Measurements from ENCODE around the gene CACNB1. TPM values are rescaled to one million over a fixed set of nuclear protein-coding genes. Genes with fewer than 3 reads are reported as not detected.

CACNB1 gene
- total RNA-seq, 4 donors from 2014 or later = 10.1 to 21.7 (median 11.6) TPM

- DNase-seq = no peak
- H3K36me3 ChIP-seq = no peaks in the 10 kb centered on the region
- TF ChIP-seq POLR2AphosphoS5 (IDR thresholded peaks at IDR 0.05) (no peak), POLR2A (IDR thresholded peaks at IDR 0.05) (no peak), CTCF (IDR thresholded peaks at IDR 0.05) (no peak), EP300 (IDR thresholded peaks at IDR 0.05; ENCODE audit: low read depth) (no peak)
- no peaks in the 10 kb centered on the region for H3K27me3 ChIP-seq
- H3K4me3 ChIP-seq = no peak overlapping the region
- intact Hi-C loops (cut with DNase I; ENCODE audit: low total_unique reads) = no loop called here
- WGBS, 2 donors (ENCODE audit: low coverage in 1 of 2) = 64 to 83% methylated on average over 4 to 5 of the region's 5 CpGs
- peaks cover 0 to 11% (median 3%) of the 10 kb centered on the region in 4 donors for H3K4me1 ChIP-seq
- in situ Hi-C loops (cut with MboI; ENCODE audit: low pct_ligation_motif_present in 1 of 4, low pct_unique_long_range_greater_than_20kb in 1 of 4, low sequenced_read_pairs in 3 of 4) = loop anchor here in 2 of 4 donors (10.0 to 25.0 kb wide), 3 partner anchors 62 to 311 kb away; partner anchors contain the start of genes LASP1 (in 1 of the 2) and RPL23 (in 1 of the 2)
- peaks cover 0 to 3% of the 10 kb centered on the region in 2 donors for H3K9me3 ChIP-seq
- no peak overlapping the region for H3K27ac ChIP-seq
Measured at GRCh38 chr17:39173080-39173479, 24.4 kb downstream of the CACNB1 start.

DNA sequence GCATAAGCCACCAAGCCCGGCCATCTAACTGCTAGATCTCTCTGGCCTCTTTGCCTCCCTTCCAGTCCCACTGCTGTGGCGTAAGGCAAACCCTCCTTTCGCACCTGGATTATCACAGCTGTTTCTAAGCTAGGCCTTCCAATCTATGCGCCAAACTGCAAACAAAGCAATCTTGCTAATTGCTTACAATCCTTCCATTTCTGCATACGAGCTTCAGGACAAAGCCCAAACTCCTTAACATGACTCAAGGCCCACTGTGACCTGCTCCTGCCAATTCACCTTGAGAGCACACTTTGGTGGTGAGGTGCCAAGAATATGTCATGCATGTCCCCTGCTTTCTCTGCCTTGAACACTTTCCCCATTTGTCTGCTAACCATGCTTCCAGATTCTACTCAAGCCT is 25.5 kb downstream of the CACNB1 start:
- Histone ChIP-seq H3K27me3 (no peaks in the 10 kb centered on the region), H3K4me1 (peaks cover 0 to 9% (median 3%) of the 10 kb centered on the region in 4 donors), H3K9me3 (peaks cover 0 to 3% of the 10 kb centered on the region in 2 donors), H3K36me3 (no peaks in the 10 kb centered on the region), H3K4me3 (no peak overlapping the region), H3K27ac (no peak overlapping the region)
- TF ChIP-seq CTCF (IDR thresholded peaks at IDR 0.05) (no peak), POLR2AphosphoS5 (IDR thresholded peaks at IDR 0.05) (no peak), EP300 (IDR thresholded peaks at IDR 0.05; ENCODE audit: low read depth) (no peak), POLR2A (IDR thresholded peaks at IDR 0.05) (no peak)
- 82% methylated on average over 5 of the region's 5 CpGs; no CpG with 5 or more reads in 1 of the 2 donors for WGBS, 2 donors (ENCODE audit: low coverage in 1 of 2)
- DNase-seq = no peak
- in situ Hi-C loops (cut with MboI; ENCODE audit: low pct_ligation_motif_present in 1 of 4, low pct_unique_long_range_greater_than_20kb in 1 of 4, low sequenced_read_pairs in 3 of 4) = loop anchor here in 2 of 4 donors (10.0 to 25.0 kb wide), 3 partner anchors 63 to 310 kb away; partner anchors contain the start of genes LASP1 (in 1 of the 2) and RPL23 (in 1 of the 2)
- intact Hi-C loops (cut with DNase I; ENCODE audit: low total_unique reads) = no loop called here

GRCh38 chr17:39170558-39170957 is 26.9 kb downstream of the CACNB1 start:
- Histone ChIP-seq H3K27ac (no peak overlapping the region), H3K27me3 (peaks cover 2% of the 10 kb centered on the region), H3K4me1 (peaks cover 2 to 19% (median 4%) of the 10 kb centered on the region in 4 donors), H3K4me3 (no peak overlapping the region), H3K9me3 (peaks cover 0 to 3% of the 10 kb centered on the region in 2 donors), H3K36me3 (no peaks in the 10 kb centered on the region)
- in situ Hi-C loops (cut with MboI; ENCODE audit: low pct_ligation_motif_present in 1 of 4, low pct_unique_long_range_greater_than_20kb in 1 of 4, low sequenced_read_pairs in 3 of 4) = loop anchor here in 2 of 4 donors (10.0 to 25.0 kb wide), 3 partner anchors 64 to 308 kb away; partner anchors contain the start of genes LASP1 (in 1 of the 2) and RPL23 (in 1 of the 2)
- no peak for DNase-seq
- no peak for TF ChIP-seq EP300 (IDR thresholded peaks at IDR 0.05; ENCODE audit: low read depth)
- TF ChIP-seq CTCF (IDR thresholded peaks at IDR 0.05) = no peak
- no peak for TF ChIP-seq POLR2AphosphoS5 (IDR thresholded peaks at IDR 0.05)
- no peak for TF ChIP-seq POLR2A (IDR thresholded peaks at IDR 0.05)
- WGBS, 2 donors (ENCODE audit: low coverage in 1 of 2) = 61% methylated on average over 6 of the region's 6 CpGs; no CpG with 5 or more reads in 1 of the 2 donors
- intact Hi-C loops (cut with DNase I; ENCODE audit: low total_unique reads) = no loop called here

GRCh38 chr17:39170109-39170508 is 27.4 kb downstream of the CACNB1 start:
- 46% methylated on average over 4 of the region's 4 CpGs; no CpG with 5 or more reads in 1 of the 2 donors for WGBS, 2 donors (ENCODE audit: low coverage in 1 of 2)
- in situ Hi-C loops (cut with MboI; ENCODE audit: low pct_ligation_motif_present in 1 of 4, low pct_unique_long_range_greater_than_20kb in 1 of 4, low sequenced_read_pairs in 3 of 4) = loop anchor here in 2 of 4 donors (10.0 to 25.0 kb wide), 3 partner anchors 65 to 308 kb away; partner anchors contain the start of genes LASP1 (in 1 of the 2) and RPL23 (in 1 of the 2)
- DNase-seq = no peak

More at GRCh38 chr17:39170109-39170508, 27.4 kb downstream of the CACNB1 start:
- no peak overlapping the region for H3K27ac ChIP-seq
- TF ChIP-seq POLR2A (IDR thresholded peaks at IDR 0.05) (no peak), CTCF (IDR thresholded peaks at IDR 0.05) (no peak), POLR2AphosphoS5 (IDR thresholded peaks at IDR 0.05) (no peak), EP300 (IDR thresholded peaks at IDR 0.05; ENCODE audit: low read depth) (no peak)
- peaks cover 3 to 23% (median 8%) of the 10 kb centered on the region in 4 donors for H3K4me1 ChIP-seq
- no peak overlapping the region for H3K4me3 ChIP-seq
- H3K36me3 ChIP-seq = no peaks in the 10 kb centered on the region
- peaks cover 0 to 3% of the 10 kb centered on the region in 2 donors for H3K9me3 ChIP-seq
- peaks cover 7% of the 10 kb centered on the region for H3K27me3 ChIP-seq
- intact Hi-C loops (cut with DNase I; ENCODE audit: low total_unique reads) = no loop called here
